Right lobe of liver (tissue), 4 donors: Measurements from ENCODE around the gene NOC2L.

Experiments used
- POLR2A ChIP-seq: fragments of 450-650 bp; IDR thresholded peaks from one replicate; pipeline ENCODE4 v1.6.1; 2017; ENCODE audit warnings: antibody characterized with exemption, mild to moderate bottlenecking
- TF ChIP-seq, protein P1 (sequence below), 4 donors: fragments of 200-600 bp in 3 of 4; fragments of 450-650 bp in 1 of 4; IDR thresholded peaks; one replicate each; pipeline versions ENCODE4 v1.5.1 to v1.8.0; 2016 to 2022; ENCODE audit warnings: antibody characterized with exemption in 4 of 4, mild to moderate bottlenecking in 2 of 4
- donor health status: DM: no; HTN: no; CAD: no.
- donor health status: DM: no; HTN: no; CAD: no.
- donor health status: DM: no; HTN: yes; CAD: no.

DNA sequence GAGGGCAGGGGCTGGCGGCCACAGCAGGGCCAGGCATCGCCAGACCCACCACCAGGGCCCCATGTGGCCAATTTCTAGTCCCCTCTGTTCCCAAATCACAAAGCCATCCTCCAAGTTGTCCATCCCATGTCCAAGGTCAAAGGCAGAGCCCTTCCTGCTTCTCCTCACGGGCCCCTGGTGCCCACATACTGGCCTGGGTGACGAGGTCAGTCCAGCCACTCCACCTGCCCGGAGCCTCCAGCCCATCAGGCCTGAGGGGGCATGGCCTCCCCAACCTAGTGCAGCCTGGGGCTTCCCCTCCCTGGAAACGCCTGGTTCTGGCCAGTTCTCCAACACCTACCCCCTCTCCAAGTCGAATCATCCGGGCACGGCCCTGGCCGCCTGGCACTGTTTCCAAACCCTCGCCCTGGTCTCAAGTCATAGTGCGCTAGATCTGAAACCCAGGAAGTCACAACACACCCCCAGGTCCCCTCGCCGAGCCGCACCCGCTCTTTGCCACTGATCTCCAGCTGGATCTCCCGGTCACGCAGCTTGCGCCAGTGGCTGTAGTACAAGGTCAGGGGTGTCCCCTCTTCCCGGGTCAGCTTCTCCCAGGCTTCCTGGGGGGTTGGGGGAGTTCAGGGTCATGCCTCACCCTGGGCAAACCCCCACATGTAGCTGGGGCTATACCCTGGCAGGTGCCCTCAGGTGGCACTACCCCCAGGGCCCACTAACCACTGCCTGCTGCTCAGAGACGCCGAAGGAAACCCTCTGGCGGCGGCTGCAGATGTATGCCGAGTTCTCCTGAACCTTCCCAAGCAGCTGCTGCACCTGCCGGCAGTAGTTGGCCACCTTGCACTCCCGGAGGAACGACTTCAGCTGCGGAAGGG lies 13.1 kb downstream of the NOC2L start:
- no peak for TF ChIP-seq POLR2A
- TF ChIP-seq, protein P1, sequence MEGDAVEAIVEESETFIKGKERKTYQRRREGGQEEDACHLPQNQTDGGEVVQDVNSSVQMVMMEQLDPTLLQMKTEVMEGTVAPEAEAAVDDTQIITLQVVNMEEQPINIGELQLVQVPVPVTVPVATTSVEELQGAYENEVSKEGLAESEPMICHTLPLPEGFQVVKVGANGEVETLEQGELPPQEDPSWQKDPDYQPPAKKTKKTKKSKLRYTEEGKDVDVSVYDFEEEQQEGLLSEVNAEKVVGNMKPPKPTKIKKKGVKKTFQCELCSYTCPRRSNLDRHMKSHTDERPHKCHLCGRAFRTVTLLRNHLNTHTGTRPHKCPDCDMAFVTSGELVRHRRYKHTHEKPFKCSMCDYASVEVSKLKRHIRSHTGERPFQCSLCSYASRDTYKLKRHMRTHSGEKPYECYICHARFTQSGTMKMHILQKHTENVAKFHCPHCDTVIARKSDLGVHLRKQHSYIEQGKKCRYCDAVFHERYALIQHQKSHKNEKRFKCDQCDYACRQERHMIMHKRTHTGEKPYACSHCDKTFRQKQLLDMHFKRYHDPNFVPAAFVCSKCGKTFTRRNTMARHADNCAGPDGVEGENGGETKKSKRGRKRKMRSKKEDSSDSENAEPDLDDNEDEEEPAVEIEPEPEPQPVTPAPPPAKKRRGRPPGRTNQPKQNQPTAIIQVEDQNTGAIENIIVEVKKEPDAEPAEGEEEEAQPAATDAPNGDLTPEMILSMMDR (IDR thresholded peaks at IDR 0.05): no peak
